ENCODE measurements around the gene MYADML2. TPM values are rescaled to one million over a fixed set of nuclear protein-coding genes. Genes with fewer than 3 reads are reported as not detected.

Gene MYADML2
- total RNA-seq, 2 donors from 2014 or later, result not detected

DNA sequence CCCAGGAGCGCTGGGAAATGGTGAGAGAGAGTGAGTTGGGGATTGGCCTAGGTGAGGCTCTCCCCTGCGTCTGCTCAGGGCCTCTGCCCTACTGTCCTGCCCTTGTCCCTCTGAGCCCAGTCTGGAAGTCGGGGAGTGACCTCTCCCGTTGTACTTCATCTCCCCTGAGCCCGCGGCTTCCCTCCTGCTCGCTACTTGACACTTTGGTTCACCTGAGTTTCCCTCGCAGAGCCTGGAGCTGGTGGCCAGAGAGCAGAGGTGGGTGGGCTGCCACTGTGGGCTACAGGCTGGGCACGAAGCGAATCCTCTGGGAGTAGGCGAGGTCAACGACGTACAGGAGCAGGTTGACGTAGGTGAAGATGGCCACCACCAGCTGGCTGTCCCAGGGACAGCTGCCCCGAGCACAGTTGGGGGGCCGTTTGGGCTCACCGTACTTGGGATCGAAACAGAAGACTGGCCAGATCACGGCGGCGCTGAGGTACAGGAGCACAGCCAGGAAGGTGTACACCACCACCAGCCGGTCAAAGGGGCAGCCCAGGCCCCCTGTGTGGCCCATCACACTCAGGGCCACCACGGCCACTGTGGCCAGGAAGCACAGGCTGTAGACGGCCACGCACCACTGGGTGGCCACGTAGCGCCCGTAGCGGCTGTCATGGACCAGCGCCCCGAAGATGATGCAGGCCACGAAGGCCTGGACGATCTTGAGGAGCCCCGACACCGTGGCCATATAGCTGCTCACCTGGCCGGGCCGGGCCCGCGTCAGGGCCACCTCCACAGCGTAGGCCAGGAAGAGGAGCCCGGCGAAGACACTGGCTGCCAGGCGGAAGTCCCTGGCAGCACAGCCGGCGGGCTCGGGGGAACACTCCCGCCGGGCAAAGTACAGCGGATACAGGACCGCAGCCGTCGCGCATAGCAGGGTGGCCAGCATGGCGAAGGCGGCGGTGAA lies 6.2 kb downstream of the MYADML2 start:
- H3K27ac Mint-ChIP-seq, result no peak overlapping the region
- peaks cover under 1% of the 10 kb centered on the region for H3K36me3 Mint-ChIP-seq (ENCODE audit: low read depth)
- H3K4me1 Mint-ChIP-seq, result no peaks in the 10 kb centered on the region
- ATAC-seq (replicated peaks), result no peak
- H3K9me3 Mint-ChIP-seq, result no peaks in the 10 kb centered on the region
- no peaks in the 10 kb centered on the region for H3K27me3 Mint-ChIP-seq
- no peak overlapping the region for H3K4me3 Mint-ChIP-seq

DNA sequence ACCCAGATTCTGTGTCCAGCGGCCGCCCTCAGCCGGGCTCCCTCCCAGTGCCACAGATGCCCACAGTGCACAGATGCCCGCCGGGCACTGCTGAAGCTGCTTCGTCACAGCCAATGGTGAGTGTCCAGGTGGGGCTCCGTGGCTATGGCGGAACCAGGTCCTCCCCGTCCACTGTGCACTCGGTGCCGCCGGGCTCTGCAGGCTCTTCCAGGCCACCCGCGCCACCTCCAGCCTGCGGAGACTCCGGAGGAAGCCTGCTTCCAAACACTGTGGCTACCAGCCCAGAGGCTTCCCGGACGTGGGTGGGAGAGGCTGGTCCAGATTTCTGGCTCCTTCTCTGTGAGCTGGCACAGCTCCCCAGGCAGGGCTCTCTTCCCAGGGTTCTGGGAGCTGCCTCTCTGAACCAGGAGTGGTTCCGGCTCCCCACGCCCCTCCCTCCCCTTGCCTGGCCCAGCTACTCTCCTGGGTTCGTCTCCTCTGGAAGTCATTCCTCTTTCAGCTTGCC lies 7.1 kb downstream of the MYADML2 start:
- Mint-ChIP-seq H3K4me1 (no peaks in the 10 kb centered on the region), H3K27ac (no peak overlapping the region), H3K27me3 (no peaks in the 10 kb centered on the region), H3K9me3 (no peaks in the 10 kb centered on the region), H3K4me3 (no peak overlapping the region), H3K36me3 (ENCODE audit: low read depth) (peaks cover 4% of the 10 kb centered on the region)
- no peak for ATAC-seq (replicated peaks)

DNA sequence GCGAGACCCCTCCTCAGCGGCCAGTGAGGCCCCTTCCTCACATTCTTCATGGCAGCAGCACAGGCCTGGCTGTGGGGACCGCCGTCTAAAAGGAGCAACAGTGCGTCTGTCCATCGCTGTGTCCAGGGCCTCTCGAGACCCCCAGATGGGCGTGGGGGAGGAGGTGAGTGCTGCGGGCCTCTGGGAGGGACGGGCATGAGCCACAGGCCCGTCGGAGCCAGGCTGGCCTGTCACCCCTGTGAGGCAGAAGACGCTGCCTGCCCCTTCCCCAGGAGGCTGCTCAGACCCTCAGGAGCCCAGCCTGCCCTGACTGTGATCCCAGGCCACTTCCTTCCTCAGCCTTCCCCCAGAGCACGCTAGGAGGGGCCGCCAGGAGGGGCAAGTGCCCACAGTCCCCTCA lies 7.8 kb downstream of the MYADML2 start:
- H3K27me3 Mint-ChIP-seq, result no peaks in the 10 kb centered on the region
- H3K4me1 Mint-ChIP-seq, result no peaks in the 10 kb centered on the region
- H3K9me3 Mint-ChIP-seq, result no peaks in the 10 kb centered on the region
- H3K36me3 Mint-ChIP-seq (ENCODE audit: low read depth), result peaks cover 5% of the 10 kb centered on the region
- no peak overlapping the region for H3K27ac Mint-ChIP-seq
- no peak for ATAC-seq (replicated peaks)
- H3K4me3 Mint-ChIP-seq, result no peak overlapping the region

DNA sequence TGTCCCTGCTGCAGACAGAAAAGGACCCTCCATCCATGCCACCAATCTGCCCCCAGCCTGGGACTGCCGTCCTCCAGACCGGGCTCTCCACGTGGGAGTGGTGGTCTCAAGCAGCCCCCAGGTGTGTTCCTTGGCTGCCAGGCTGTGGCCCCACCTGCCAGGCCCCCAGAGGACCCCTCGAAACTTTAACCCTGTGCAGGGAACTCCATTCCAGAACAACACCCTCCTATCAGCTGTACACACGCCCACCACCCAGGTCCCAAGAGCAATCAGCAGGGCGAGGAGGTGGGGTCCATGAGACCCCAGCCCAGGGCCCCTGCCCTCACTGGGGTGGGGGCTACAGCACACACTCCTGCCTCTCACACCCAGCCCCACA lies 11.3 kb downstream of the MYADML2 start:
- H3K9me3 Mint-ChIP-seq, result no peaks in the 10 kb centered on the region
- ATAC-seq (replicated peaks), result no peak
- peak overlapping the region; percentile 76 for H3K4me3 Mint-ChIP-seq
- H3K27me3 Mint-ChIP-seq, result no peaks in the 10 kb centered on the region
- H3K27ac Mint-ChIP-seq, result no peak overlapping the region
- H3K4me1 Mint-ChIP-seq, result no peaks in the 10 kb centered on the region
- peaks cover 18% of the 10 kb centered on the region for H3K36me3 Mint-ChIP-seq (ENCODE audit: low read depth)

DNA sequence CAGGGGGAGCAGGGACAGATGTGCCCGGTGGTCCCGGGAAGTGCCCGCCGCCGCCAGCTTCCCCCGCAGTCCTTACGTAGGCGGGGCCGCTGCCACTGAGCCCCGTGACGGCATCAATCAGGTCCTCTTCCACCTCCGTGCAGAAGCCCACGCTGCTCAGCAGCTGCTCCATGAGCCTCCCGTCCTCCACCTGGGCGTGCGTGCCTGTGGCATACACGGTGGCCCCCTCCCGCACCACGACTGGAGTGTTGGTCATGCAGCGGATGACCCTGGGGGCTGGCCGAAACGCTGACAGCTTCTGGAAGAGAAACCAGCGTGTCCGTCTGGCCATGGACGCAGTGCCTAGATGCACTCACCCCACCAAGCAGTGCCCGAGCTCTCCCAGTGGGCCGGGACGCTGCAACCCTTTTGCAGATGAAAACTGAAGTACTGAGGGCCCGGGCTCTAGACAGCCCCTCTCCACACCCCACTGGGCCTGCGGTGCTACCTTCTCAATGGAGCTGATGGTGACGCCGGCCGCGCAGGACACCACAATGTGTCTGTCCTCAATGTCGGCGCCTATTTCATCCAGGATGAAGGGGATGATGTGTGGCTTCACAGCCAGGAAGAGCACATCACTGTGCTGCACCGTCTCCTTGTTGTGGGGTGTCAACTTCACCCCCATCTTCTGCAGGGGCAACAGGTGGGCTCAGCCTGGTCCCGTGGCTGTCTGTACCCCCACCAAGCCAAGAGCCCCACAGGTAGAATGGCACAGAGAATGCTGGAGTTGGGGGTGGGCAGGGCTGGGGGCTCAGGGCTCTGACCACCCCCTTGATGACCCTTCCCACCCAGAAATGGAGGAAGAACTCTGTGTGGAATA lies 12.0 kb downstream of the MYADML2 start:
- H3K4me1 Mint-ChIP-seq, result no peaks in the 10 kb centered on the region
- H3K36me3 Mint-ChIP-seq (ENCODE audit: low read depth), result peaks cover 18% of the 10 kb centered on the region
- peak overlapping the region; percentile 76 for H3K4me3 Mint-ChIP-seq
- H3K27me3 Mint-ChIP-seq, result no peaks in the 10 kb centered on the region
- H3K9me3 Mint-ChIP-seq, result no peaks in the 10 kb centered on the region
- no peak for ATAC-seq (replicated peaks)
- H3K27ac Mint-ChIP-seq, result no peak overlapping the region

DNA sequence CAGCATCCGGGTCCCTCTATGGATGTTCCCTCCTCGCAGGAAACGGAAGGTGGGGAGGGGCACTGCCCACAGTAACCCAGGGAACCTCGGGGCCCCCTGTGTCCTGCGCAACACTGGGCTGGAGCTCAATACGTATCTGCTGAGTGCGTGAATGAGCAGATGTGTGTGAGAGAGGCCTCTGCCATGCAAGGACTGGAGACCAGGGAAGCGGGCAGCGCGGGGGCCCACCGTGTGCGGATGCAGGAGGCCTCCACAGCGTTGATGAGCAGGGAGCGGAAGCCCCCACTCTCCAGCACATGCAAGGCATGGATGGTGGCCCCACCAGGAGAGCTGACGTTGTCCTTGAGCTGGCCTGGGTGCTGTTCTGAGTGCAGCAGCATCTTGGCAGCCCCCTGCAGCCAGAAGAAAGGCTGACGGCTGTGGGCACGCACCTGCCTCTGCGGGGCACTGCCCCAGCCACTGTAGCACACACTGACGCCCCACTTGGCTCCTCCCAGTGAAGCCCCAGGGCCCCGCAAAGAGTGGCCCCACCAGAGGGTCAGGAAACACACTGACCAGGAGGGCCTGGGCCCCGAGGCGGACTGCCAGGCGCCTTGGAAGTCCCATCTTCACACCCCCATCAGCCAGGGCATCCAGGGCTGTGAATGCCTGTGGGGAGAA lies 12.8 kb downstream of the MYADML2 start:
- Mint-ChIP-seq H3K4me1 (no peaks in the 10 kb centered on the region), H3K36me3 (ENCODE audit: low read depth) (peaks cover 18% of the 10 kb centered on the region), H3K27ac (no peak overlapping the region), H3K27me3 (no peaks in the 10 kb centered on the region), H3K9me3 (no peaks in the 10 kb centered on the region), H3K4me3 (no peak overlapping the region)
- ATAC-seq (replicated peaks), result no peak

DNA sequence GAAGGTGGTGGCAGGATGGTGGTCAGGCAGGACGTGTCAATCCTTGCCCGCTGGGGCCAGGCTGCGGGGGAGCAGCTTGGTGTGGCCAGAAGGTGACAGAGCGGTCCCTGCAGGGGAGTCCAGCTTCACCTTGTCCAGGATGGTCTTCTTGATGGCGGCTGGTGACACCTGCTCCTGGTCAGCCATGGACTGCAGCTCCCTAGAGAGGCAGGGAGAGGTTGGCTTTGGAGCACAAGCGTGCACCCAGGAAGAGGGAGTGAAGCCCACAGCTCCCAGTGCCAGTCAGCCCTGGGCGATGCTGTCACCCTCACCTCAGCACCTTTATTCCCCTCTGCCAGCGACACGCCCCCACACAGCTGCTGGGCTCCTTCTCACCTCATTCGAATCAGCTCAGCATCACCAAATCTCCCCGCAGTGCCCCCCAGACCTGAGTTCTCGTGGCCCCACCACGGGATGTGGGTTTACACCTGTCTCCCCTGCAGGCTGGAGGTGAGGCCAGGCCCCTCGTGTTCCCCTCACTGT lies 13.8 kb downstream of the MYADML2 start:
- ATAC-seq (replicated peaks), result no peak
- no peaks in the 10 kb centered on the region for H3K4me1 Mint-ChIP-seq
- H3K36me3 Mint-ChIP-seq (ENCODE audit: low read depth), result peaks cover 18% of the 10 kb centered on the region
- no peaks in the 10 kb centered on the region for H3K9me3 Mint-ChIP-seq
- H3K27me3 Mint-ChIP-seq, result no peaks in the 10 kb centered on the region
- no peak overlapping the region for H3K4me3 Mint-ChIP-seq
- H3K27ac Mint-ChIP-seq, result no peak overlapping the region

DNA sequence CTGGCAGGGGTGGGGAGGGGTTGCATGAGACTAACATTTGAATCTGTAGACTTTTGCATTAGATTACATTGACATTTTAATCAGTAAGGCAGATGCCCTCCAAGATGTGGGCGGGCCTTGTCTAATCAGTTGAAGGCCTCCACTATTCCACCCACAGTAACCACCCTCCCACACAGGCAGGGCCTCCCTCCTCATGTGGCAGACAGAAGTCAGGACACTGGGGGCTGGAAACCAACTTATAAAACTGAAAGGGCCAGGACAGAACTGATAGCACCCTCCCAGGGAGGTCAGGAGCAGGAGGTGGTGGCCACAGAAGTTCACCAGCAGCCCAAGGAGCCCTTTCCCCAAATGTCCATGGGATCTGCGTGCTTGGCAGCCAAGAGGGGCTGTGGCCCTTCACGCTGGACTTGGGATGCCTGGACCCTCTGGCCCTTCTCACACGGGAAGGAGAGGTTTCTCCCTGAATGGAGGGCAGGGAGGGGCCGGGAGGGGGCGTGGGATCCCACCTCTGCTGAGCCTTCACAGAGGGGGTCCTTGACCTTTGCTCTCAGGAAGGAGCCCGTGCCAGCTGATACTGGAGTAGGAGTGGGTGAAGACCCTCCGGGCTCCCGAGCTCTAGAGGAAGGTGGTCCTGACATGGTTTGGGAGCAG lies 14.6 kb downstream of the MYADML2 start:
- Mint-ChIP-seq H3K27me3 (no peaks in the 10 kb centered on the region), H3K4me3 (no peak overlapping the region), H3K9me3 (no peaks in the 10 kb centered on the region), H3K36me3 (ENCODE audit: low read depth) (peaks cover 18% of the 10 kb centered on the region), H3K4me1 (no peaks in the 10 kb centered on the region), H3K27ac (no peak overlapping the region)
- no peak for ATAC-seq (replicated peaks)

DNA sequence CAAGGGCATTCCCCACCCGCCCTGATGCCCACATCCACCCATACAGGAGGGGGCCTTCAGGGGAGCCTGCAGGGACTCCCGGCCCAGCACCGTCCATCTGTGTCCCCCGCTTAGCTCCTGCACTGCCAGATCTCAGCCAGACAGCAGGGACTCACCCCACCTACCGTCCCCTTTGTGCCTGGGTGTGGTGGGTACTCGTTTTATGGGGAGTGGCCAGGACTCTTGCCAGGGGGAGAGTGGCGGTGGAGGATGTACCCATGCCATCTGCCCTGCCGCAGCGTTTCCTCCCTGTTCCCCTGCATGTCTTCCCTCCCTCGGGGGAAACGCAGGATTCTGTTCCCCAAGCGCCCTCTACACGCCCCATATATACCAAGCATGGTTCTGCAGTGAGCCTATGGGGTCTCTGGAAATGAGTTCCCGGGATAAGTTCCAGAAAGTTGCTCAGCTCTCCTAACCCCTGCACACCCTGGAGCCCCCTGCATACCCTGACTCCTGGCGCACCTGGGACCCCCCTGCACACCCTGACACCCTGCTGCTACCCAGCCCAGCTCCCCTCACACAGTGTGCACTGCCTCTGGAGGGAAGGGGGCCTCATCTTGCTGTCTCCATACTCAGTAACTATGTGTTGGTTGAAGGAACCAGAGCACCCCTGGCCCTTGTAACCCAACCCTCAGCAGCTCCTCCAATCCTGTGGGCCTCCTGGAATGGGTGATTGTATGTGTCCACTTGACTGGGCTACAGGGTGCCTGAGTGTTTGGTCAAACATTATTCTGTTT lies 15.3 kb downstream of the MYADML2 start:
- H3K4me1 Mint-ChIP-seq, result no peaks in the 10 kb centered on the region
- no peak overlapping the region for H3K27ac Mint-ChIP-seq
- no peak for ATAC-seq (replicated peaks)
- no peak overlapping the region for H3K4me3 Mint-ChIP-seq
- no peaks in the 10 kb centered on the region for H3K27me3 Mint-ChIP-seq
- H3K9me3 Mint-ChIP-seq, result no peaks in the 10 kb centered on the region
- peaks cover 18% of the 10 kb centered on the region for H3K36me3 Mint-ChIP-seq (ENCODE audit: low read depth)

DNA sequence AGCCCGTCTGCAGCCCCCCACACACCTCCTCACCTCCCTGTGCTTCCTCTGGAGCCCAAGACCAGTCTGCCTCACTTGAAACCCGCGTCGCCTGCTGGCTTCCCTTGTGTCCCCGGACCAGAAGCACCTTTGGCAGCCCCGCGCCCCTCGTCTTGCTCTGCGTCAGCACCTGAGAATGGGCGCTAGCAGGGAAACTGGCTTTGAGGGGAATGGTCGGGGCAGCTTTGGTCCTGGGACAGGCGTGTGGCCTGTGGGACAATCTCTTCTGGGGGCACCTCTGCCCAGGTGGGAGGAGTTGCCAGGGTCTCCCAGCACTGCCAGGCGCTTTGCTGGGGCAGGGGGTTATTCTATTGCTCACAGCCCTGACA lies 15.9 kb downstream of the MYADML2 start:
- Mint-ChIP-seq H3K9me3 (no peaks in the 10 kb centered on the region), H3K27me3 (no peaks in the 10 kb centered on the region), H3K4me1 (peaks cover 4% of the 10 kb centered on the region), H3K36me3 (ENCODE audit: low read depth) (peaks cover 23% of the 10 kb centered on the region), H3K4me3 (no peak overlapping the region), H3K27ac (no peak overlapping the region)
- no peak for ATAC-seq (replicated peaks)

DNA sequence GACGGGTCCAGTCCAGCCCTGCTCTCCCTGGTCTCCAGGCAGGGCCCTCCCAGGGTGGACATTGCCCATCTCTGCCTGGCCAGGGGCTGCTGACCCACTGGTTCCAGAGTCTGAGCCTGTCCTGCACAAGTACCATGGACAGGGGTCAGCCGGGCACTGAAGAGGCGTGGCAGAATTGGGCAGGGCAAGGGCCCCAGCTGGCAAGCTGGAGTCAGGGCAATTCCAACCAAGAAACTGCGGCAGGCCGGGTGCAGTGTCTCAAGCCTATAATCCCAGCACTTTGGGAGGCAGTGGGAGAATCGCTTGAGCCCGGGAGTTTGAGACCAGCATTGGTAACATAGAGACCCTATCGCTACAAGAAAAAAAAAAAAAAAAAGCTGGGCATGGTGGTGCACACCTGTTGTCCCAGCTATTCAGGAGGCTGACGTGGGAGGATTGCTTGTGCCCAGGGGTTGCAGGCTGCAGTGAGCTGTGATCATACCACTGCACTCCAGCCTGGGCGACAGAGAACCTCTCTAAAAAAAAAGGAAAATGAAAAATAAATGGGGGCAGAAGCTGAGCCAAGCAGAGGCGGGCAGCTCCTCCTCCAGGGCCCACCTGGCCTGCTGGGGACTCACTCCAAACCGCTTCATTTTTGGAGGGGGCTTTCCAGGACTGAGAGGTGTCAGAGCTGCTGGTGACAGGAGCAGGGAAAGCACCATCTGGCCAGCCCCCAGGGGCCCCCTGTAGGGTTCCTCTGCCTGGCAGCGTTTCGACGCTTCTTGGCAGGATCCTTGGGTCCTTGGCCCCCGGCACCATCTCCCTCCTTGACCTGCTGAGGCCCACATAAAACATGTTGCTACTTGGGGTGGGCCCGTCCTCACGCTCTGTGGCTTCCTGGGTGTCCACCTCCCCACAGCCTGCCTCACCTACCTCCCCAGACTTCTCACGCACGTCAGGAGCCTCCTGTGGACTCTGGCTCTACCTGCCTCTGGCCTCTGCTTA lies 16.6 kb downstream of the MYADML2 start:
- no peak overlapping the region for H3K4me3 Mint-ChIP-seq
- no peak overlapping the region for H3K27ac Mint-ChIP-seq
- H3K36me3 Mint-ChIP-seq (ENCODE audit: low read depth), result peaks cover 24% of the 10 kb centered on the region
- H3K4me1 Mint-ChIP-seq, result peaks cover 7% of the 10 kb centered on the region
- H3K9me3 Mint-ChIP-seq, result no peaks in the 10 kb centered on the region
- no peak for ATAC-seq (replicated peaks)
- H3K27me3 Mint-ChIP-seq, result no peaks in the 10 kb centered on the region

DNA sequence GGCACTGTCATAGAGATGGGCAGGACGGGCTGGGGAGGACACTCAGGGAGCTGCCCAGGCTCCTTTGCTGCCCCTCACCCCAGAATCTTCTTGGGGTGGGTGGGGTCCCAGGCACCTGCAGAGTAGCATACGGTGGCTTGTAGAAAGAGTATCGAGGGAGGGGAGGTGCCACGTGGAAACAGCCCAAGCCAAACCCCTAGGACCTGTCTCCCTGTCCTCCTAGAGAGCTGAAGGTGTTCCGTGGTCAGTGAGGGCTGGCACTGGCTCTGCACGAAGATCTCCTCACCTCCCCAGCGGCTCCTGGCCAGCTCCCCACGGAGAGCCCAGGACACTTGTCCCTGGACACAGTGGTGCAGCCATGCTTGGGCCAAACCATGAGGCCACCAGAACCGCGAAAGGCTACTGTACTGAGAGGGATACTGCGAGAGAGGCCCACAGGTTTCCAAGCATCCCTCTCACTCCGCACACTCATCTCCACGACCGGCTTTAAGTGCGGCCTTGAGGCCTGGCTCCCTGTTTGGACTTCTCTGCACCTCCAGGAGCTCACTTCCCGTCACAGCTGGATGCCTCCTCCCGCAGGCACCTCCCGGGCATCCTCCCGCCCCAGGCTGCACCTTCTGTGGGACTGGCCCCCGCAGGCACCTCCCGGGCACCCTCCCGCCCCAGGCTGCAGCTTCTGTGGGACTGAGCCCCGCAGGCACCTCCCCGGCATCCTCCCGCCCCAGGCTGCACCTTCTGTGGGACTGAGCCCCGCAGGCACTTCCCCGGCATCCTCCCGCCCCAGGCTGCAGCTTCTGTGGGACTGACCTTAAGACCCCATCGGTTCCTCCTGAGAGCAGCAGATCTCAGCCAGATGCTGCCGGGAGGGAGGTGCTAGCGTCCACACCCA lies 17.5 kb downstream of the MYADML2 start:
- no peak overlapping the region for H3K27ac Mint-ChIP-seq
- H3K36me3 Mint-ChIP-seq (ENCODE audit: low read depth), result peaks cover 24% of the 10 kb centered on the region
- peak overlapping the region; percentile 53 for H3K4me3 Mint-ChIP-seq
- no peak for ATAC-seq (replicated peaks)
- H3K9me3 Mint-ChIP-seq, result no peaks in the 10 kb centered on the region
- H3K4me1 Mint-ChIP-seq, result peaks cover 7% of the 10 kb centered on the region
- H3K27me3 Mint-ChIP-seq, result no peaks in the 10 kb centered on the region

Data from activated T-helper 17 cell treated with anti-CD3 and anti-CD28 coated beads, Interleukin-2, amount 50 U/mL, for 72 hours (primary cell).